Activated CD4-positive, alpha-beta T cell treated with anti-CD3 and anti-CD28 coated beads for 4 hours (primary cell): Measurements from ENCODE around the gene MAB21L2.

ENCODE experiments used
- DNase-seq, 2 donors: peaks; one replicate each; pipeline ENCODE4 v3.0.0-alpha.2; 2020

Gene MAB21L2

DNA sequence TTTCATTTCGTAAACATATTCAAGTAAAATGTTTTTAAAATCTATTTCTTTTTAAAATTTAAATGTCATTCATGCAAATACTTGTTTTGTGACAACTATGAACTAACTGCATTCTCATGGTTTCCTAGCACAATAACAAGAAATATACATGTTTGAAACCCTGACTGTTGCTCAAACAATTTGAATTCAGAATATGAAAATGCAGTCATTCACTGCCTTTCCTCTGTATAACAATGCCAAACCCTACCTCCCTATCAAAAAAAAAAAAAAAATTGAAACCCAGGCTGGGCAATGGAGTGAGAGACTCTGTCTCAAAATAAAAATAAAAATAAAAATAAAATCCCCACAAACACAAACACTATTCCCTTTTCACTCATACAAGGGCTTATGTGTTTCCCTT, 42.1 kb downstream of the MAB21L2 start:
- DNase-seq = no peak

DNA sequence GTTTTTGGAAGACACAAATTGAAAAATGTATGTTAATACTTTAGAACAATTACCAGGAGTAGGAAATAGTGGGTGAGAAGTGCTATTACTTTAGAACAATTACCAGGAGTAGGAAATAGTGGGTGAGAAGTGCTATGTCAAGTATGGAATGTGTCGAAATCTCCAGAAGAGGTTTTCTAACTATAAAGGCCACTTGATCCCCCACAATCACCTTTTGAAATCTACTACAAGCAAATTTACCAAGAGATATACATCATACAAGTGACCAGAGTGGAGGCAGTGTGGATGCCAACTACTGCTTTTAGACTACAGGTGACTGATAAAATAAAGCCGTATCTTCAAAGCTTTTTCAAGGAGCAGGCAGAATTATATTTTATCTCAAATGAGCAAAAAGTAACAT, 43.1 kb downstream of the MAB21L2 start:
- DNase-seq = no peak

DNA sequence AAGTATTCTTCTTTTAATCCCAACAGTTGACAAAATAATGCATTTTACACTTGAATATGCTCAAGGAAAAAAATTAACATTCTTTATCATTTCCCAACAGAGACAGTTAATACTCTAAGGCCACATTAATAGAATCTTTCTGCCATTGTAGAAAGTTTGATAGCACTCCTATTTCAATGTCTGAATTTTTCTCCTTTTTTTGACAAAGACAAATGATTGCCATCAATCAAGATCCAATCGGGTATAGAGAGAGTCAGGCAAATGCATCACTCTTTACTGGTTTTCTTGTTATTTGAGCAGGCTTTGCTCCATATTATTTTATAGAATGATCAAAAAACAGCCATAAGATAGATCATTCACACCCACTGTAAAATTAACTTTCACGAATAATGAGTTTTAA, 46.1 kb downstream of the MAB21L2 start:
- DNase-seq = no peak

DNA sequence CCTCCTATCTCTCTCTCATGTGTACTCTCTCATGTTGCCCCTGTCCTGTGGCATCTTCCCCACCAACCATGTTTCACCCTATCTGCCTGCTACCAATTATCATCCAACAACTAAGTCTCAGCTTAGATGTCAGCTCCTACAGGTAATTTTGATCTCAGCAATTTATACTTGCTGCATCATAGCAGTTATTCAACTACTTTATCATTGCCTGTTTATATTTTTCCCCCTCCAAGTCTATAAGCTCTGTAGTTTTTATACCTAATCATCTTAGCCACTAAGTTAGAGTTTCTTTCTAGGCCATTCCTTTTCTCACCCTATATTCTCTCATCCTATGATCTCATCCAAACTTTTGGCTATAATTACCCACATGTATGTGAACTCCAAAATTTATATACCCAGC, 50.7 kb downstream of the MAB21L2 start:
- DNase-seq = no peak
